GM12878 (cell line): Measurements from ENCODE around the gene RTN4R. TPM values are rescaled to one million over a fixed set of nuclear protein-coding genes. Genes with fewer than 3 reads are reported as not detected.

Experiments used
- ATAC-seq: fragments of 200-7000 bp; cut with Tn5 transposase; 3 replicates; pipeline ENCODE4 v1.9.1; 2020; ENCODE audit warnings: mild to moderate bottlenecking, moderate library complexity
- BruUV-seq: library from RNA; stranded (reverse); fragments of 400-500 nt; replicated peaks from 2 replicates; lab custom pipeline; 2021; lab: Mats Ljungman, UMichigan
- CTCF ChIA-PET: fragments of 300-600 bp; sonication (Branson Sonifier 250); formaldehyde crosslinking; extraction: SDS; loops from one replicate; lab custom pipeline; 2021; ENCODE audit warnings: inconsistent platforms; lab: Yijun Ruan, JAX
- POLR2A ChIA-PET: fragments of 350-600 bp; formaldehyde crosslinking; extraction: SDS; loops from one replicate; lab custom pipeline; 2021; ENCODE audit warnings: inconsistent platforms; lab: Charles Lee
- RAD21 ChIA-PET: fragments of 300-600 bp; sonication (Branson Sonifier 250); formaldehyde crosslinking; loops from one replicate; lab custom pipeline; 2023; ENCODE audit warnings: antibody characterized with exemption; ENCODE audit not compliant: unreplicated experiment; lab: Charles Lee
- SMC1A ChIA-PET: fragments of 300-600 bp; sonication (Branson Sonifier 250); formaldehyde crosslinking; loops from one replicate; lab custom pipeline; 2023; ENCODE audit not compliant: unreplicated experiment, uncharacterized antibody; lab: Charles Lee
- DNase-seq: peaks from one replicate; pipeline ENCODE4 v3.0.0-alpha.2; 2011; ENCODE audit warnings: low read depth, low spot score
- FAIRE-seq: peaks from 3 replicates; lab custom pipeline; 2011; peaks lifted over from hg19 to GRCh38; lab: Jason Lieb, UNC
- H2AFZ ChIP-seq: 2 replicates; pipeline ENCODE4 v1.6.0; 2011; ENCODE audit warnings: low read depth, low read length, control low read depth; ENCODE audit not compliant: control insufficient read depth
- H3K27ac ChIP-seq: 2 replicates; pipeline ENCODE4 v1.5.1; 2011; ENCODE audit warnings: control low read depth; ENCODE audit not compliant: control insufficient read depth, insufficient read depth
- H3K27me3 ChIP-seq, 2 experiments: replicated peaks in 1 of 2; 2 replicates each; pipeline versions ENCODE4 v1.6.0 to v1.6.1; 2011; ENCODE audit warnings: low read length in 1 of 2; ENCODE audit not compliant: control insufficient read depth in 2 of 2, insufficient read depth in 2 of 2
- H3K36me3 ChIP-seq, 2 experiments: 2 replicates each; pipeline ENCODE4 v1.5.1; 2011; ENCODE audit warnings: low read length in 1 of 2; ENCODE audit not compliant: control insufficient read depth in 2 of 2, insufficient read depth in 2 of 2
- H3K4me1 ChIP-seq: 2 replicates; pipeline ENCODE4 v1.6.1; 2011; ENCODE audit warnings: mild to moderate bottlenecking, low read length, moderate library complexity, mixed read lengths; ENCODE audit not compliant: control insufficient read depth, insufficient read depth
- H3K4me2 ChIP-seq: 2 replicates; pipeline ENCODE4 v1.6.0; 2011; ENCODE audit warnings: control low read depth; ENCODE audit not compliant: control insufficient read depth, insufficient read depth
- H3K4me3 ChIP-seq: fragments of 200-600 bp; sonication (generic); 2 replicates; pipeline ENCODE4 v1.5.1; 2016
- H3K79me2 ChIP-seq: 2 replicates; pipeline ENCODE4 v1.6.0; 2011; ENCODE audit warnings: low read length; ENCODE audit not compliant: control insufficient read depth, insufficient read depth
- H3K9ac ChIP-seq: 2 replicates; pipeline ENCODE4 v1.8.0; 2011; ENCODE audit warnings: low read length, control low read depth, mixed read lengths; ENCODE audit not compliant: control insufficient read depth, insufficient read depth
- H3K9me3 ChIP-seq: replicated peaks from 3 replicates; pipeline ENCODE4 v1.5.1; 2011; ENCODE audit warnings: mild to moderate bottlenecking, low read length; ENCODE audit not compliant: control insufficient read depth, insufficient read depth
- H4K20me1 ChIP-seq: 2 replicates; pipeline ENCODE4 v1.6.0; 2011; ENCODE audit not compliant: control insufficient read depth, insufficient read depth
- ATF7 ChIP-seq: fragments of 450-650 bp; IDR thresholded peaks from 2 replicates; pipeline ENCODE4 v1.6.1; 2016; ENCODE audit warnings: low read depth, mild to moderate bottlenecking
- BMI1 ChIP-seq: fragments of 450-650 bp; IDR thresholded peaks from 2 replicates; pipeline ENCODE4 v1.6.1; 2016; ENCODE audit warnings: mild to moderate bottlenecking, moderate library complexity, borderline replicate concordance
- CBX5 ChIP-seq: sonication (generic); IDR thresholded peaks from 2 replicates; pipeline ENCODE4 v1.6.1; 2016; ENCODE audit warnings: low read depth, moderate library complexity, mild to moderate bottlenecking, inconsistent platforms
- ETV6 ChIP-seq, 2 experiments: fragments of 450-650 bp in 1 of 2; IDR thresholded peaks in 1 of 2; conservative IDR thresholded peaks in 1 of 2; 2 replicates each; pipeline ENCODE4 v1.6.1; 2014; ENCODE audit warnings: antibody characterized with exemption in 1 of 2, borderline replicate concordance in 1 of 2, low read depth in 1 of 2, mild to moderate bottlenecking in 1 of 2, moderate library complexity in 1 of 2
- HDAC6 ChIP-seq: fragments of 200-600 bp; sonication (generic); IDR thresholded peaks from one replicate; pipeline ENCODE4 v1.8.0; 2017; ENCODE audit warnings: antibody characterized with exemption; ENCODE audit not compliant: unreplicated experiment
- IRF4 ChIP-seq: IDR thresholded peaks from 2 replicates; pipeline ENCODE4 v1.6.1; 2011; ENCODE audit warnings: low read depth, low read length
- KDM1A ChIP-seq: fragments of 200-600 bp; sonication (generic); IDR thresholded peaks from 2 replicates; pipeline ENCODE4 v1.6.1; 2016; ENCODE audit warnings: borderline replicate concordance
- MEF2B ChIP-seq: fragments of 450-650 bp; IDR thresholded peaks from 2 replicates; pipeline ENCODE4 v1.6.1; 2018; ENCODE audit warnings: mild to moderate bottlenecking, moderate library complexity; ENCODE audit not compliant: partially characterized antibody, poor library complexity, severe bottlenecking
- MTA3 ChIP-seq: IDR thresholded peaks from 2 replicates; pipeline ENCODE4 v1.6.1; 2012; ENCODE audit warnings: low read length, inconsistent platforms, borderline replicate concordance
- NR2C2 ChIP-seq: IDR thresholded peaks from 2 replicates; pipeline ENCODE4 v1.6.1; 2011; ENCODE audit warnings: borderline replicate concordance, low read depth; ENCODE audit not compliant: control insufficient read depth, insufficient read length
- PAX5 ChIP-seq: IDR thresholded peaks from 2 replicates; pipeline ENCODE4 v1.6.1; 2011; ENCODE audit warnings: low read depth, low read length, borderline replicate concordance
- RAD51 ChIP-seq: fragments of 450-650 bp; IDR thresholded peaks from 2 replicates; pipeline ENCODE4 v1.6.1; 2016; ENCODE audit warnings: moderate library complexity, mild to moderate bottlenecking, inconsistent platforms
- RB1 ChIP-seq: fragments of 450-650 bp; formaldehyde crosslinking; IDR thresholded peaks from 2 replicates; pipeline ENCODE4 v1.6.1; 2017; ENCODE audit warnings: mild to moderate bottlenecking, borderline replicate concordance
- ZNF217 ChIP-seq: fragments of 450-650 bp; IDR thresholded peaks from 2 replicates; pipeline ENCODE4 v1.6.1; 2017; ENCODE audit warnings: antibody characterized with exemption, mild to moderate bottlenecking
- ZNF274 ChIP-seq: IDR thresholded peaks from one replicate; pipeline ENCODE4 v1.8.0; 2011; ENCODE audit not compliant: insufficient read length, insufficient read depth
- ZNF622 ChIP-seq: fragments of 450-650 bp; IDR thresholded peaks from 2 replicates; pipeline ENCODE4 v1.6.1; 2017; ENCODE audit warnings: mild to moderate bottlenecking, inconsistent platforms
- WGBS: methylation state at CpG from one replicate; pipeline ENCODE4 v1.1.6; 2016; ENCODE audit warnings: low lambda C conversion rate; ENCODE audit not compliant: insufficient replicate concordance, insufficient coverage; ENCODE audit errors: missing lambda C conversion rate; 5-methylcytosine and 5-hydroxymethylcytosine counted together
- in situ Hi-C: fragments of 300-500 bp; cut with MboI; formaldehyde crosslinking; loops from 9 replicates; pipeline ENCODE4 v1.14.3; 2018; ENCODE audit warnings: mixed read lengths
- intact Hi-C: fragments of 100-400 bp; cut with micrococcal nuclease; formaldehyde crosslinking; loops from one replicate; pipeline ENCODE4 v1.14.2; 2022; ENCODE audit not compliant: unreplicated experiment
- polyA plus RNA-seq, 11 experiments: library from polyadenylated mRNA; depleted of rRNA in 4 of 11; unstranded in 6 of 11; stranded (reverse) in 5 of 11; fragments of >200 nt; fragmentation: Nextera tagmentation in 4 of 11; fragmentation: Illumina TruSeq in 1 of 11; extraction: Ambion mirVana in 4 of 11; extraction: Trizol in 1 of 11; gene quantifications; 1 replicate in 1 of 11; 2 replicates in 10 of 11; pipeline versions ENCODE4 v1.2.1 to v1.2.3, GENCODE V29; 2011 to 2016; ENCODE audit warnings: inconsistent platforms in 2 of 11, missing spikeins in 2 of 11, low read depth in 1 of 11
- total RNA-seq, 4 experiments: library from RNA; depleted of rRNA in 3 of 4; stranded (reverse); fragments of >200 nt in 3 of 4; fragmentation: Illumina TruSeq in 1 of 4; extraction: Trizol in 1 of 4; gene quantifications; 2 replicates each; pipeline versions ENCODE4 v1.2.1 to v1.2.3, GENCODE V29; 2013 to 2021
- TF ChIP-seq, protein P1 (sequence below): fragments of 450-650 bp; IDR thresholded peaks from 2 replicates; pipeline ENCODE4 v1.6.1; 2014; ENCODE audit warnings: mild to moderate bottlenecking
- TF ChIP-seq, protein P2 (sequence below): IDR thresholded peaks from 2 replicates; pipeline ENCODE4 v1.6.1; 2012; ENCODE audit warnings: low read depth, low read length, improper control_type of control experiment

The RTN4R gene
- total and polyA plus RNA-seq, 10 of the 15 experiments (the other 5 are each of a cell fraction or from before 2014, with no cell fraction given): 0.03 to 1.0 (median 0.60) TPM; not detected in 2

DNA sequence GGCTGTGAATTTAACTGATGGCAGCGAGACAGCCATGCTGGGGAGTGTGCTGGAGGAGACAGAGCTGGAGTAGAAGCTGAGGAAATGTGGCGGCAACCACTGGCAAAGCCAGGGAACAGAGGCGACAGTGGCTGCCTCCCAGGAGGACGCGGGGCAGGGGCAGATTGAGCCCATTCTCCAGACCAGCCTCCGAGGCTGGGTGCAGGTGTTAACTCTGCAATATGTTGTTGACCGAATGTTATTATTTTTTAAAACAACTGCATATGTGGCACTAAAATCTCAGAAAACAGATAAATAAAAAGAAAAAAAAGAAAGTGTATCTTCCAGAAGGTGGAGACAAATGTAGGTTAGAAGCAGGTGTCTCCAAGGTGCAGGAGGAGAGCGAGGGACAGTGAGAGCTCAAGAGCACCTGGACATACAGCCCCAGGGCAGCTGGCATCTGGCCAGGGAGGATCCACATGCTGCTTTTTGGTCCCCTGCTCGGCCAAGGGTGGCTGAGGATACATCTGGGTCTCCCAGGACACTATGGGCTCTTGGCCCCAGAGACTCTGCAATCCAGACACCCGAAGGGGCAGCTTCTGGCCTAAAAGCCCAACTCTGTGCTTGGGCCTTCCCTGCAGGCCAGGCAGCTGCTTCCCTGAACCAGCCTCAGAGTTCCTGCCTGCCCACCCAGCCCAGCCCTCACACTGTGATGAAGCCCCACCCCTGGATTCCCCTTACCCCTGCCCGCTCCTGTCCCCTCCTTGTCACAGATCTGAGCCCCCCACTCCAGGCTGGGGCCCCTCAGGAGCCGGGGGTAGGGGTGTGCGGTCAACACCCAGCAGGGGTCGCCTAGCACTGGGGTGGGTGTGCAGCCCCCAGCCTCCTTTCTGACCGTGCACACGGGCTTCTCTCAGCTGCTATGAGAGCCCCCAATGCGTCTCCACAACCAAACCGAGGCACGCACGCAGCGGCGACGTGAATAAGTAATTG lies 12.9 kb downstream of the RTN4R start (continued):
- TF ChIP-seq RB1 (no peak), BMI1 (no peak), ZNF274 (no peak), KDM1A (no peak)
- TF ChIP-seq, protein P1, sequence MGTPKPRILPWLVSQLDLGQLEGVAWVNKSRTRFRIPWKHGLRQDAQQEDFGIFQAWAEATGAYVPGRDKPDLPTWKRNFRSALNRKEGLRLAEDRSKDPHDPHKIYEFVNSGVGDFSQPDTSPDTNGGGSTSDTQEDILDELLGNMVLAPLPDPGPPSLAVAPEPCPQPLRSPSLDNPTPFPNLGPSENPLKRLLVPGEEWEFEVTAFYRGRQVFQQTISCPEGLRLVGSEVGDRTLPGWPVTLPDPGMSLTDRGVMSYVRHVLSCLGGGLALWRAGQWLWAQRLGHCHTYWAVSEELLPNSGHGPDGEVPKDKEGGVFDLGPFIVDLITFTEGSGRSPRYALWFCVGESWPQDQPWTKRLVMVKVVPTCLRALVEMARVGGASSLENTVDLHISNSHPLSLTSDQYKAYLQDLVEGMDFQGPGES: no peak

DNA sequence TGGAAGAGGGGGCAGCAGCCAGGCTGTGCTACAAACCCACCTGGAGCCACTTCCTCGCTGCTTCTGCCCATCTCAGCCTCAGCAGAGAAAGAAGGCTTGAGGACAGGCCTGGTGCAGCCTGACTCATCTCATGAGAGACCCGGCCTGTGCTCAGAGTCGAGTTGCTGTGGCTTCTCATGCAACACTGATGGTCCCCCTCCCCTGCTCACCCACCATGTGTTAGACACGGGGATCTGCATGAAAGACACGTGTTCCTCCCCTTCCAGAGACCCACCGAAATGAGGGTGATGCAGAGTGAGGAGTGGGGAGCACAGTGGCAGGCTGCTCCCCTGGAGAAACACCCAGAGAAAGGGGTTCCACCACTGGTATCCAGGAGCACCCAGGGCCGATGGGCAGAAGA lies 15.0 kb downstream of the RTN4R start:
- WGBS: 6% methylated on average over 6 of the region's 7 CpGs

More for the DNA sequence above, 15.0 kb downstream of the RTN4R start:
- no TSS peak for BruUV-seq
- intact Hi-C loops: no loop called here
- Histone ChIP-seq H3K27ac (no peak overlapping the region), H3K36me3 (no peaks in the 10 kb centered on the region), H4K20me1 (no peaks in the 10 kb centered on the region)
- POLR2A ChIA-PET: no interaction called here
- SMC1A ChIA-PET: no interaction called here
- RAD21 ChIA-PET: no interaction called here
- FAIRE-seq: no peak
- CTCF ChIA-PET: no interaction called here
- TF ChIP-seq BMI1: no peak
- TF ChIP-seq ETV6 (conservative IDR thresholded peaks at IDR 0.05 in 1 of 2, IDR thresholded peaks at IDR 0.05 in 1 of 2; ENCODE audit: borderline replicate concordance in 1 of 2, low read depth in 1 of 2): no peak
- TF ChIP-seq, protein P2, sequence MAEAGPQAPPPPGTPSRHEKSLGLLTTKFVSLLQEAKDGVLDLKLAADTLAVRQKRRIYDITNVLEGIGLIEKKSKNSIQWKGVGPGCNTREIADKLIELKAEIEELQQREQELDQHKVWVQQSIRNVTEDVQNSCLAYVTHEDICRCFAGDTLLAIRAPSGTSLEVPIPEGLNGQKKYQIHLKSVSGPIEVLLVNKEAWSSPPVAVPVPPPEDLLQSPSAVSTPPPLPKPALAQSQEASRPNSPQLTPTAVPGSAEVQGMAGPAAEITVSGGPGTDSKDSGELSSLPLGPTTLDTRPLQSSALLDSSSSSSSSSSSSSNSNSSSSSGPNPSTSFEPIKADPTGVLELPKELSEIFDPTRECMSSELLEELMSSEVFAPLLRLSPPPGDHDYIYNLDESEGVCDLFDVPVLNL: no peak
- TF ChIP-seq NR2C2: no peak
- TF ChIP-seq CBX5: no peak
- TF ChIP-seq RAD51: no peak
- no peak for TF ChIP-seq ZNF622
- no peak for TF ChIP-seq IRF4
- TF ChIP-seq HDAC6: no peak
- TF ChIP-seq MTA3: no peak
- no peak for TF ChIP-seq ATF7
- no peak for TF ChIP-seq PAX5
- TF ChIP-seq MEF2B: no peak
- no peak for TF ChIP-seq ZNF217
- TF ChIP-seq, all 136 proteins: peak for 0
- Histone ChIP-seq H3K4me3 (no peak overlapping the region), H3K79me2 (no peaks in the 10 kb centered on the region), H3K4me1 (no peaks in the 10 kb centered on the region), H3K9me3 (no peaks in the 10 kb centered on the region), H3K9ac (no peak overlapping the region), H3K27me3 (no peaks in the 10 kb centered on the region; a peak in 1 of 4 replicates), H3K4me2 (no peak overlapping the region), H2AFZ (no peak overlapping the region)
- DNase-seq (no peak), ATAC-seq (no peak)
- in situ Hi-C loops: no loop called here
